Measurements from ENCODE around the gene FARP1.

Gene FARP1

DNA sequence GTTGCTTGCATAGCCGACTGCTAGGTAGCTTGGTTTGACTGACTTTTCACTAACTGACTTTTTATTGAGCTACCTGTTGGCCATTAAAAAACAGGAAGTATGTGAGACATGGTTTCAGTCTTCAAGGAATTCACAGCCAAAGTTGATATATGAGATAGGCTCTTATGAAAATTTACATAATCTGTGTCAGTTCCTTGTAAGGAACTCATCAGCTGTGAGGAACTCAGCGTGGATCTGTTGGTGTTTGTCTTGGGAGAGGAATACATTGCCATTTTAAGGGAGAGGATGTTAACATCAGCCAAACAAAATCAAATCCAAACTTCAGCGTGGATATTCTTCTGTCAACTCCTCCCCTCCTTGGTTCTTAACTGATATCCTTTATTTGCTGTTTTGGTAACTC lies 32.1 kb downstream of the FARP1 start:
- no peak for DNase-seq

DNA sequence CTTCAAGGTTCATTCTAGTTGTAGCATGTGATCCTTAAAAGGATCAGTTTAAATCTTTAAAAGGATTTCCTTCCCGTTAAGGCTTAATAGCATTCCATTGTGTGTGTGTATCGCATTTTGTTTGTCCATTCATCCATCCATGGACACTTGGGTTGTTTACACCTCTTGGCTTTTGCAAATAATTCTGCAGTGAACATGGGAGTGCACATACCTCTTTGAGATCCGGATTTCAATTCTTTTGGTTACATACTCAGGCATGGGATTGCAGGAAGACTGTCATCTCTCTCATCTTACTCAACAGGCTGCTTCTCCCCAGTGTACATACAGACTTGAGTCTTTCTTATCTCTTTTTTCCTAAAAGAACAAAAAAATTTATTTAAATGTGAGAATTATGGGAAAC lies 32.9 kb downstream of the FARP1 start:
- DNase-seq: no peak

DNA sequence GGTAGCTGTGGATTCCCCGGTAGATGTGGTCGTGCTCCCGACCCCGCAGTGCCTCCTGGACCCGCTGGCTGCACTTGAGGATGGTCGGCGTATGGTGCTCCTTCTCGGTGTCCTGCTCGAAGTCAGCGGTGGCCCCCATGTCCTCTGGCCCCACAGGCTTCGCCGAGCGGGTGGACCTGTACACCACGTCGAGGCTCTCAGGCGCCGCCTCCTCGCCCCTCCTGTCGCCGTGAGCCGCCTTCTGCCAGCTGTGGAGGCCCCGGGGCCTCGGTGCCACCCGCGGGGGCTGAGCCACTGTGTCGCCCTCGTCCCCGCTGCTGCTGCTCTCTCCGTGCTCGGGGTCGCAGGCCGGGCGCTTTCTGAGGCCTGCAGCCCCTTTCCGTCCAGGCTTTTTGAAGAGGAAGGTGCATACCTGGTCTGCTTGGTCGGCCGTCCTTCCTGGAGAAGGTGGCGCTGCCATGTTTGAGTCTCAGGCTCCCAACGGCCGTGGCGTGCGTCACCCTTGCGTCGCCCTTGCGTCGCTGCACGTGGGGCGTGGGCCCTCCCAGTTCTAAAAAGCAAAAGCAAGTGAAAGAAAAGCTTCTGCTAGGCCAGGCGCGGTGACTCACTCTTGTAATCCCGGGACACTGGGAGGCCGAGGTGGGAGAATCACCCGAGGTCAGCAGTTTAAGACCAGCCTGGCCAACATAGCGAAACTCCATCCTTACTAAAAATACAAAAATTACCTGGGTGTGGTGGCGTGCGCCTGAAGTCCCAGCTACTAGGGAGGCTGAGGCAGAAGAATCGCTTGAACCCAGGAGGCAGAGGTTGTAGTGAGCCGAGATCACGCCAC lies 34.1 kb downstream of the FARP1 start, which contains the start of gene RNF113B:
Gene RNF113B, minus strand, starts transcription at position 493 of the 832 bp plus-strand sequence. Its CDS starts 33 bp downstream, at position 460.
- DNase-seq: no peak

DNA sequence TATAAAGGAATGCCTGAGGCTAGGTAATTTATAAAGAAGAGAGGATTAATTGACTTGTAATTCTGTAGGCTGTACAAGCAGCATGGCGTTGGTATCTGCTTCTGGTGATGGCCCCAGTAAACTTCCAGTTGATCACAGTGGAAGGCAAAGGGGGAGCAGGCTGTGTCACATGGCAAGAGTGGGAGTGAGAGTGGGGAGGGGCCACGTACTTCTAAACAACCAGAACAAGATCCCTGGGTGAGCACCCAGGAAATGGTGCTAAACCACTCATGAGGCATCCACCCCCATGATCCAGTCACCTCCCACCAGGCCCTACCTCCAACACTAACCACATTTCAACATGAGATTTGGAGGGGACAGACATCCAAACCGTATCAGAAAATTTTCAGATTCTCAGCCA lies 37.2 kb downstream of the FARP1 start:
- no peak for DNase-seq

DNA sequence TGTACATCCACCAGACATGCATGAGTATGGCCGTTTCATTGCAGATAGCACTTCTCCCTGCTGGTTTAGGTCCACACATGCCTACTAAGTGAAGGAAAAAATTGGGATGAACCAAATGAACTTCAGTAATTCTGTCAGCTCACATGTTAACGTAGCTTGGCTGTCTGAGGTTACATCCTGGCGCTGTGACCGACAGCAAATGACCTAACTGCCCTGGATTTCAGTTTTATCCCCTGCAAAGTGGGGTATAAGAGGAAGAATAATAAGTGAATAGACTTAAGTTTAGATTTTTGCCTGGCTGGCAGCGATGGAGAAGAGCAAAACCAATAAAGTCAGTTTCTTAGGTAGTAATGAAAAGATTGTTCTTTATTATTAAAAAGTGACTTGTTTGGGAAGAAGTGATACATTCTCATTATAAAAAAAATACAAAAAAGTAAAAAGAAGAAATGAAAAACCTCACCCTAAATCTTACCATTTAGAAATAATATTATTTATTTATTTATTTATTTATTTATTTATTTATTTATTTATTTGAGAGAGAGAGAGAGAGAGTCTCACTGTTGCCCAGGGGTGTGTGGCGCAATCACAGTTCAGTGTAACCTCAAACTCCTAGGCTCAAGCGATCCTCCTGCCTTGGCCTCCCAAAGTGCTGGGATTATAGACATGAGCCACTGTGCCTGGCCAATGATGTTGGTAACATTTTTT lies 38.4 kb downstream of the FARP1 start:
- DNase-seq: no peak

DNA sequence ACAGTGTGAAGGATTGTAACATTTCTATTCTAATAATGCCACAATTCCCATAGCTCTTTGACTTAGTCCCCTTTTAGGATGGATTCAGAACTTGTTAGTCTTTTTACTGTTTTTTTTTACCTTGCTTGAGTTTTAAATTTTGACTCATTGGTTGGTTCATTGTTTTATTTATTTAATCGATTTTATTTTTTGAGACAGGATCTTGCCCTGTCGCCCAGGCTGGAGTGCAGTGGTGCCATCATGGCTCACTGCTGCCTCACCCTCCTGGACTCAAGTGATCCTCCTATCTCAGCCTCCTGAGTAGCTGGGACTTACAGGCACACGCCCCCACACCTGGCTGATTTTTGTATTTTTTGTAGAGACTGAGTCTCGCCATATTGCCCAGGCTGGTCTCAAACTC lies 39.3 kb downstream of the FARP1 start:
- DNase-seq: no peak

DNA sequence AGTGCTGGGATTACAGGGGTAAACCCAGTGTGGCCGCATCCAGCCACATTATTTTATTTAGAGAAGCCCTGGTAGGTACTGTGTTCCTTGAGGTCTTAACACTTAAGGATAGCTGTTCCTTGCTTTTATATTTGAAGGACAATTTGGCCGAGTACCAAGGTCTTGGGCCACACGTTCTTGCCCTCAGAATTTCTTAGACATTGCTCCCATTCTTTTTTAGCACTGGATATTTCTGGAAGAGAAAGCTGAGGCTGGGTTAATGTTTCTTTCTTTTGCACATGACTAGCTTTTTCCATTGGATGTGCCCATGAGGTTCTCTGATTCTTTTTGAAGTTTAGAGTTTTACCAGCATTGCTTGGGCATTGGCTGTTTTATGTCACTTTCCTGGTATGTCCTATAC lies 39.7 kb downstream of the FARP1 start:
- DNase-seq: no peak

DNA sequence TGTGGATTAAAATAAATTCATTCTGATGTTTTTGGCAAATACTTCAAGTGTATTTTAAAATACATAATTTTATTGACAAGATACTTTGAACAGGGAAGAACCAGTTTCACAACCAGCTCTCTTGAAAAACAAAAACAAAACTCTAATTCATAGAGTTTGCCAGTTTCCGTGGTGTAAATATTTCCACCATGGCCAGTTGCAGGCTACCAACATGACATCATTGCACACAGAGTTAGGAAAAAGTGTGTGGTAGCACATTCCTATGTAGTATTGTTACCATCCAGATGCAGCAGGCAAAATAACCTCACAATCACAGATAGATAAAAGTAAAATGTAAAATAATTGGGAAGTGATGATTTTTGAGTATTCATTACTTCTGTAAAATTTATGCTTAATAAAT lies 41.9 kb downstream of the FARP1 start:
- DNase-seq: no peak

DNA sequence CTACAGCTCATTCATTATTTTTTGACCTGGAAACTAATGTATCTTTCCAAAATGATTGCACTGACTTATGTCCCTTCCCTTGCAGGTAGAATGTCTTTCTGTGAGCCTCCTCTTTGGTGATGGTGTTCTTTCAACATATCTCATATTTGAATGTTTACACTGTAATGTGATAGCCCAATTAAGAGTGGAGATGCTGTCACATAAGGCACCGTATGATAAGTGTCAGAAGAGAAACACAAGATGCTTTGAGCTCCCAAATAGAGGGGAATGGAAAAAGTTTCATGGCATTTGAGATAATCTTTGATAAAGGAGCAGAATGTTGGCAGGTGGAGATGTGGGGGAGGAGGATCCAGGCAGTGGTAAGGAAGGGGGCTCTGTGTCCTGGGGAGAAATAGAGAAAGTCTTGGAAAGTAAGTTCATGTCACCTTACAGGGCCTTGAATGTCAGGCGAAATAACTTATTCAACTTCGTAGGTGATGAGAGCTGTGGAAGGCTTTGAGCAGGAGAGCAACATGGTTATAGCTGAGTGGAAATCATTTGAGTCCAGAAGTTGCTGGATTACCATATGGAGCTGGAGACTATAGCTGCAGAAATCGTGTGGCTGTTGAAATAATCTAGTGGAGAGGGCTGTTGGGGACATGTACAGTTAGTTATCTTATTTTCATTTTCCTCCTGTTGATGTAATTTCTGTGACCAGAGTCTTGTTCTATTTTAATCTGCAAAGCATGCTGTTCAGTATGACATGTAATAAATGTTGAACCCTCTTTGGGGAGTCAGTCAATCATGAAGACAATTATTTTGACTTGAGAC lies 44.5 kb downstream of the FARP1 start:
- DNase-seq: peak; percentile 22

DNA sequence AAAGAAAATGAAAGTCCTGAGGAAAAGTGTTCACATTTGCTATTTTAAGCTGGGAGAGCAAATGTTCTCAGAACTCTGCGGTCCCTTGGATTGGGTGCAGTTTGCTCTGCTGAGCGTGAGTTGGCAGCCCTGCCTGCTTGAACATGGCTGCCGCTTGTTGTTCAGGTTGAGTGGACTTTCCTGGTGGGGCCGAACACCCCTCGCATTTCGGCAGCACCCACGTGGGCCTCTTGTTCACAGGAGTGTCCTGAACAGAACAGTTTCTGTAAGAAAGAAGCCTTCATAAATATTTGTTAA lies 45.0 kb downstream of the FARP1 start:
- no peak for DNase-seq

DNA sequence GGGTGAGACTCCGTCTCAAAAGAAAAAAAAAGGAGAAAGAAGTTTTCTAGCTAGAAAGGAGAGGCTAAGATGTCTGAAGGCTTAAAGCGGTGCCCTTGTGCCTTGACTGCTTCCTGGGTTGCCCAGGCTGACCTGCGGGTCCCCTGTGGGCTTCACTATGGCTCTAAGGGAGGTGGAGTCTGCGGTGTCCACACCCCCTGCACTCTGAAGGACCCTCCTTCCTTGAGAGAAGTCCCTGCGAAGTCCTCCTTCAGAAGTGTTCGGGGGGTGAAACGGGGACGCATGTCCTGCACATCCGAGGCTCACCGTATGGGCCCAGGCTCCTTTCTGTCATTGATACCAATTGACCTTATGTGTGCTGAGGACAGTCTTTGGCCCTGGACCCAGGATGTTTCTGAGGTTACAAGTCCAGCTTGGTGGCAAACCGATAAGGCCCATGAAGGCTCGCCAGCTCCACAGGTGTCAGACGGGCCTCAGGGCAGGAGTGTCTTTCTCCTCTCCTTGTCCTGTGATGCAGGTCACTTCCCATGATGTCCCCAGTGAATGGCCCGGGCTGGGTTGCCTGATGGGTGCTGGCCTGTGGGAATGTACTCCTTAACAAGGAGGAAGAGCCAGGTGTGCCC lies 45.8 kb downstream of the FARP1 start:
- no peak for DNase-seq

DNA sequence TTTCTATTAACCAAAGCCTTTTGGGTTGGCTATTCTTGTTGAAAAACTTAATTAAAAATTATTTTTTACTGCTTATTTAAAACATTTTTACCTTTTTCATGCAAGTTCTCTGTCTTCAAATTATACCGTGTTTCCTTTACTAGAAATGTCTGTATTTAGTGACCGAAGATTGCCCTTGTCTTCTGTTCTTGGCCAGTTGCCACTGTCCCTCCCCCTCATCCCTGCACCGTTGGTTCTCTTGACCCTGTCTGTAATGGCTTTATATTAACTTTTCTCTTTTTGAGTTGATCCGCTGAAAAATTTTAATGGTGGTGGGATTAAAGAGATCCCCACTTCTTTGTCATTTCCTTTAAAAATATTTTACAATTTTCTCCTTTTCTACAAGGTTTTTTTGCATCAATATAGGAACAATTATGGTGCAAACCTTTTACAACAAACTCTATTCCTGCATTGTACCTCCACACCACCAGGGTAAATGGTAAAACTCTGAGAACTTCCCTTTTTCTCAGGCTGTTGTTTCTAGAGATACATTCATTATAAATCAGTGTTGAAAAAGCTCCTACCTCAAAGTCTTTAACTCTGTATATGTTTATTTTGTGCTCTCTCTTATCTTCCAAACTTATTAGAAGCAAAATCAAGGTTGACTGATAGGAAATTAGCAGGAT lies 47.1 kb downstream of the FARP1 start:
- no peak for DNase-seq

DNA sequence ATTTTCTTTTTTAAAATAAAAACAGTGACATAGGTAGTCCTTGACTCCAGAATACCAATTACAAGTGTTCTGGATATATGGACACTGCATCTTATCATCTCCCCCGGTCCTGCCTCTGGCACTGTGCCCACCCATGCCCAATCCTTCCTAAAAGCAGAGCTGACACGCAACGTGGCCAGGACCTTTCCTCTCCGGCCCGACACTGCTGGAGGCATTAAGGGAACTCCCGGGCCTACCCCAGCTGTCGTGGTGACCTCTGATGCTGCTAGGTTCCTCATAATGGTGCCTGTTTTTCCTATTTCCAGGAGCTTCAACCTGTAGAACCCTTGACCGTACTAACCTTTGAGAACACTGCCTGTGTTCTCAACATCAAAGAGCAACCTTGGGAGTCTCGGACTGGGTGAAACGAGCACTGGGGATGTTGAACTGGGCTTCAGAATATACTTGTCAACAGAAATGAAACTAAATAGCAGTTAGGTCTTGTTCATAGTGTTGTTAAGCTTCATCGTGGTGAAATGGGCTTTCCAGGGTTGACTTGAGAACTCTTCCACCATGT lies 48.1 kb downstream of the FARP1 start:
- DNase-seq: no peak

DNA sequence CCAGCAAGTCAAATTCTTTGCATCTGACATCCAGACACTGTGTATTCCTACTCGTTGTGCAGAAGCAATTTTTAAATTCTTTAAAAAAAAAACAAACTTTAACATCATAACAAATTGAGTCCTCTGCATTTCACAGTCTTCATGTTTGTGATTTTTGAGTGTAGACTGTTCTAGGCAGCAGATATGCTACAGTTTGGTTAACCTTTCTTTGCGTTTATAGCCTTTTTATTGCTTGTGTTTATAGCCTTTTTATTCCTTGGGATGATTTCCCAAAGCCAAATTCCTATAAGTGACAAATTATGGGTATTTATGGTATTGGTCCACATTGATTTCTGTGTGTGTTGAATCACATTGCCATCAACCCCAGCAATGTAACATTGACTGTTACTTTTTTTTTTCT lies 49.1 kb downstream of the FARP1 start:
- DNase-seq: no peak

DNA sequence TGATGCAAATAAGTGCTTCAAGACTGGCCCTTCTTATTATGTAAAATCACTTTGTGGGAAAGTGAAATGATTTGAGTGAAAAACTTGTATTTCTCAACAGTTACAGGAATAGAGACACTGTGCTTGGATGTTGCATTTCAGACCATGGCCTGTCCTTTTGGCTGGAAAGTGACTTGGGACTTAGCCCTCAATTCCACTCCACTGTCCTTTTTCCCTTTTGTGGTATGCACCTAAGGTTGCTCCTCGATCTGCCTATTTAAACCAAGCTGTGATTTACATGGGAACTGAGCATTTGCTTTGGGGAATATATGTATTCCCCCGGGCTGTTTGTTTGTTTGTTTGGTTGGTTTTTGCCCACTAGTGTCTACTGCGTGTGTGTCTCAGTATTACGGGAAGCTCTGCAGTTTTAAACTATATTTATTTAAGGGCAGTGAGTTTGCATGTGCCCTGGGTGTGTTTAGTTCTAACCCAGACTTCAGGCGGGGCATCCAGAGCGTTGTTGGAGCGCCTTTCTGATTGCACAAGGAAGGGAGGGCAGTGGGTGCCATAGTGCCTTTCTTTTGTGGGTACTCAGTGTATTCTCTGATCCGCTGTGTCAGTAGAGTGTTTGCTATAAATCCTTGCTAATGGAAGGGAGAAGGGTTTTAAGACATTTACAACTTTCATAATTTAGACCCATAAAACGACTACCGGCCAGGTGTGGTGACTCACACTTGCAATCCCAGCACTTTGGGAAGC lies 52.3 kb downstream of the FARP1 start:
- DNase-seq: no peak

DNA sequence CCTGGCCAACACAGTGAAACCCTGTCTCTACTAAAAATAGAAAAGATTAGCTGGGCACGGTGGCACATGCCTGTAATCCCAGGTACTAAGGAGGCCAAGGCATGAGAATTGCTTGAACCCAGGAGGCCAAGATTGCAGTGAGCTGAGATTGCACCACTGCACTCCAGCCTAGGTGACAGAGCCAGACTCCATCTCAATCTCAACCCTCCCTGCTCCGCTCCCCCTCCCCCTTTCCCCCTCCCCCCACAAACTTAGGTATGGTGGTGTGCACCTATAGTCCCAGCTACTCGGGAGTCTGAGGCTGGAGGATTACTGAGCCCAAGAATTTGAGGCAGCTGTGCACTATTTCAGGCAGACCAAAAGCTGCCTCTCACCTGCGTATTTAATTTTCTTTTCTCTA lies 55.8 kb downstream of the FARP1 start:
- DNase-seq: no peak

DNA sequence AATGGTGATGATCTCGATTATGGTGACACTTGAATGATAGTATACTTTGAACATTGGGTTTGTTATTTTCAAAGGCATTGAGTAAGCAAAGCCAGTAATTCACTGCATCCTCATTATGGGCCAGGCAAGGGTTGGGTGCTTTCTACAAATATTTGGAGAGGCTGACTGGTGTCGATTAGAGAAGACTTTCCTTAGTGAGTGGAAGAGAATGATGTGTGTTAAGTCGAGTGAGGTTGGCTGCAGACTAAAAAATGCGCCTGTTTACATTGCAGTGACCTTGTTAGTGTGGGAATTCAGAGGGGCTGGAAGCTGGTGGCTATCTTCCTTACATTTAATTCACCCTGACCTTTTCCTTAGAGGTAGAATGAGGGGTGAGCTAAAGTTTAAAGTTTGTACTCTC lies 56.6 kb downstream of the FARP1 start:
- DNase-seq: peak; percentile 11

DNA sequence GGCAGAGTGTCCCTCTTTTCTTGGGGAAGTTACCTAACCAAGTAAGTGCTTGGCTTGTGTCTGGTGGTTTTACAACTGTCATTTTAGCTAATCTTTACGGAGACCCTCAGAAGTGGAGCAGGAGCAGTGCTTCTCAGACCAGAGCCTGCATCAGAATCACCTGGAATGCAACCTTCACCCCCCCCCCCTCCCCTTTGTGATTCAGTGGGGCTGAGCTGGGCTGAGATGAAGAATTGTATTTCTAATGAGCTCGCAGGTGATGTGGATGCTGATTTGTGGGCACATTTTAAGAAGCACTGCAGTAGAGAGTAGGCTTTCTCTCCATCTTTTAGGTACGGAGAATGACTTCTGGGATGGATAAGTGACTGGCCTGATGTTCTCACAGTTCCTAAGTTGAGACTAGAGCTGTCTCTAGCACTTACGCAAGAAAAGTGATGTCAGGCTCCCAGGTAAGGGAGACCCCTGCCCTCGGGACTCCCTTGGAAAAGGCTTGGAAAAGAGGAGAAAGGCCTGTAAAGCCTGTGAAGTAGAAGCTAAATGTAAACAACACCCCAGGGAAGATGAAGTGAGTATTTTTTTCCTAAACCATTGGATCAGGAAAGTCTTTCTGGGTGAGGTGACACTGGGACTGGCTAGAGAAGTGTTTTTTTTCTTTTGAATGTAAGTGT lies 57.5 kb downstream of the FARP1 start:
- no peak for DNase-seq

DNA sequence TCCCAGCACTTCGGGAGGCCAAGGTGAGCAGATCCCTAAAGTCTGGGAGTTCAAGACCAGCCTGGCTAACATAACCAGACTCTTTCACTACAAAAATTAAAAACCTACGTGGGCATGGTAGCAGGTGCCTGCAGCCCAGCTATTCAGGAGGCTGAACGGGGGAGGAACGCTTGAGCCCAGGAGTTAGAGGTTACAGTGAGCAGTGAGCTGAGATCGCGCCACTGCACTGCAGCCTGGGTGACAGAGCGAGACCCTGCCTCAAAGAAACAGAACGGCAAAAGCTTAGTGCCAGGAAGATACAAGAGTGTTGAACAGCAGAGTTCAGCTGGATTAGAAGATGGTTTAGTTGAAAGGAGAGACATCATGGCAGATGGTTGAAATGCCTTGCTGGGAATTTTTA lies 58.3 kb downstream of the FARP1 start:
- DNase-seq: no peak

DNA sequence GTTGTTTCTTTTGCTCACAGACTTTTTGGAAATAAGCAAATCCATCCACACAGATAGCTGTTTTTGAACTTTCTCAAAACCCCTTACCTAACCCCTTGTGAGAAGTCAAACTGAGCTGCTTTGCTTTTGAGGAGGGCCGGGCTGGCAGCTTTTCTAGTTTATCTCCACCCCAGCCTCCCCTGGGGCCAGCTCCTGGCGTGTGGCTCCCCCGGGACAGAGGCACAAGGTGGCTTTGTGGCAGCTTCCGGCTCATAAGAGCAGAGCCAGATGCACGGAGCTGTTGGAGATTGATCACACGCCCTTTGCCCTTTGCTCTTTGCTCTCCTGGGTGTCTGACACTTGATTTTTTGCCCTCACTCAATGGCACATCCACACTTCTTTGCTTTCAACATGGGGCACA lies 59.1 kb downstream of the FARP1 start:
- no peak for DNase-seq

DNA sequence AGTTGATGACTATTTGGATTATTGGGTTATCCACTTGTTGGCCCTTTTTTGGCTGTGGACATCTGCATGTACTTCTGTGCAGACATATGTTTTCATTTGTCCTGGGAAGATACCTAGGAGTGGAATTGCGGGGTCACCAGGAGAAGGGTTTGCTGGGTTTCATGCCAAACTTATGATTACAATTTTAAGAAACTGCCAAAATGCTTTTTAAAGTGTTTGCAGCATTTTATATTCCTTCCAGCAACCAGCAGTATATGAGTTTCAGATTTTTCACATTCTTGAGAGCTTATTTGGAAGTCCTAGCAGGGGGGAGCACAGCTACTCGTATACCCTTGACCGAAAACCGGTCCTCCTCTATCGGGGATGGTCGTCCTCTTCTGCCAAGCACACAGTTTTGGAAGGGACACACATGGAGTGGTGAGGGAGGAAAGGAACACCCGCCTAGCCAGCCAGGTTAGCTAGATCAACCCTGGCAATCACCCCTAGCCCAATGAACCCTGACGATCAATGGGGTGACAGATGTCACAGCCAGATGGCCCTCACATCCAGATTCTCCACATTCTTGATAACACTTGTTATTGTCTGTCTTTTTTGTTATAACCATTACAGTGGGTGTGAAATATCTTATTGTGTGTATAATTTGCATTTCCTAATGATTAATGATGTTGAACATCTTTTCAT lies 60.9 kb downstream of the FARP1 start:
- no peak for DNase-seq
